ENCODE results near the gene OR2V2. TPM values are rescaled to one million over a fixed set of nuclear protein-coding genes. Genes with fewer than 3 reads are reported as not detected.
A peak's percentile ranks its signal among the peaks of the same experiment; 100 is the strongest.

OR2V2 gene
- total and polyA plus RNA-seq, 2 experiments from 2014 or later: not detected

DNA sequence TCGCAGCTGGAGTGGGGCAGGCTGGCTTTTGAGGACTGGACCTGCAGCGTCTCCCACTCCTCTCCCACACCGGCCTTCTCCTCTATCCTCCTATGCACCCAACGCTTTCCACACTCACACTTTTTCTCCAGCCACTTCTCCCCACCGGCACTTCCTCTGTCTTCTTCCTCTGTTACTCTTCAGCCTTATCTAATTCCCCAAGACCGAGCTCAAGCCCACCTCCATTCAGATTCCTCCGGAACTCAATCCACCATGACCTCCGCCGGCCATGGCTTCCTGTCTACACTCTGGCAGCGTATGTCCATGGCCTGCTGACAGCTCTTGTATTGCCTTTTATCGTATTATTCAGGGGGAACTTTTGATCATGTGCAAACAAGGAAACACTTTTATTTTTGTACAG is 15.9 kb upstream of the OR2V2 start:
- no peaks in the 10 kb centered on the region for H3K9me3 ChIP-seq (ENCODE audit: low read depth)
- H3K4me1 ChIP-seq (ENCODE audit: low read depth): no peaks in the 10 kb centered on the region
- DNase-seq (ENCODE audit: low read depth in 1 of 2, low spot score in 1 of 2): no peak
- H3K4me3 ChIP-seq: no peak overlapping the region
- H3K27me3 ChIP-seq: no peaks in the 10 kb centered on the region
- no peaks in the 10 kb centered on the region for H3K36me3 ChIP-seq
- TF ChIP-seq, protein P1, sequence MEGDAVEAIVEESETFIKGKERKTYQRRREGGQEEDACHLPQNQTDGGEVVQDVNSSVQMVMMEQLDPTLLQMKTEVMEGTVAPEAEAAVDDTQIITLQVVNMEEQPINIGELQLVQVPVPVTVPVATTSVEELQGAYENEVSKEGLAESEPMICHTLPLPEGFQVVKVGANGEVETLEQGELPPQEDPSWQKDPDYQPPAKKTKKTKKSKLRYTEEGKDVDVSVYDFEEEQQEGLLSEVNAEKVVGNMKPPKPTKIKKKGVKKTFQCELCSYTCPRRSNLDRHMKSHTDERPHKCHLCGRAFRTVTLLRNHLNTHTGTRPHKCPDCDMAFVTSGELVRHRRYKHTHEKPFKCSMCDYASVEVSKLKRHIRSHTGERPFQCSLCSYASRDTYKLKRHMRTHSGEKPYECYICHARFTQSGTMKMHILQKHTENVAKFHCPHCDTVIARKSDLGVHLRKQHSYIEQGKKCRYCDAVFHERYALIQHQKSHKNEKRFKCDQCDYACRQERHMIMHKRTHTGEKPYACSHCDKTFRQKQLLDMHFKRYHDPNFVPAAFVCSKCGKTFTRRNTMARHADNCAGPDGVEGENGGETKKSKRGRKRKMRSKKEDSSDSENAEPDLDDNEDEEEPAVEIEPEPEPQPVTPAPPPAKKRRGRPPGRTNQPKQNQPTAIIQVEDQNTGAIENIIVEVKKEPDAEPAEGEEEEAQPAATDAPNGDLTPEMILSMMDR (IDR thresholded peaks at IDR 0.05; ENCODE audit: low read depth, low read length): no peak
- H3K27ac ChIP-seq: no peak overlapping the region

DNA sequence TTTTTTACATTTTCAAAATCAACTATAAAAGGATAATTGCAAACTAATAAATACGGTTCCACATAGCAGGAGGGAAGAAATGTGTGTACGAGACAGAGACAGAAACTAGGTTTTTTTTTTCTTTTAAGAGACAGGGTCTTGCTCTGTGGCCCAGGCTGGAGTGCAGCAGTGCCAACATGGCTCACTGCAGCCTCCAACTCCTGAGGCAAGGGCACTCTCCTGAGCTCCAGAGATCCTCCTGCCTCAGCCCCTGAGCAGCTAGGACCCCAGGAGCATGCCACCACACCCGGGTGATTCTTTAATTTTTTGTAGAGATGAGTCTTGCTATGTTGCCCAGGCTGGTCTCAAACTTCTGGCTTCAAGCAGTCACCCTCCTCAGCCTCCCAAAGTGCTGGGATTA is 14.3 kb upstream of the OR2V2 start:
- no peaks in the 10 kb centered on the region for H3K36me3 ChIP-seq
- H3K27me3 ChIP-seq: no peaks in the 10 kb centered on the region
- no peak for DNase-seq (ENCODE audit: low read depth in 1 of 2, low spot score in 1 of 2)
- no peak overlapping the region for H3K4me3 ChIP-seq
- TF ChIP-seq, protein P1 (IDR thresholded peaks at IDR 0.05; ENCODE audit: low read depth, low read length): no peak
- no peak overlapping the region for H3K27ac ChIP-seq
- H3K4me1 ChIP-seq (ENCODE audit: low read depth): no peaks in the 10 kb centered on the region
- no peaks in the 10 kb centered on the region for H3K9me3 ChIP-seq (ENCODE audit: low read depth)

DNA sequence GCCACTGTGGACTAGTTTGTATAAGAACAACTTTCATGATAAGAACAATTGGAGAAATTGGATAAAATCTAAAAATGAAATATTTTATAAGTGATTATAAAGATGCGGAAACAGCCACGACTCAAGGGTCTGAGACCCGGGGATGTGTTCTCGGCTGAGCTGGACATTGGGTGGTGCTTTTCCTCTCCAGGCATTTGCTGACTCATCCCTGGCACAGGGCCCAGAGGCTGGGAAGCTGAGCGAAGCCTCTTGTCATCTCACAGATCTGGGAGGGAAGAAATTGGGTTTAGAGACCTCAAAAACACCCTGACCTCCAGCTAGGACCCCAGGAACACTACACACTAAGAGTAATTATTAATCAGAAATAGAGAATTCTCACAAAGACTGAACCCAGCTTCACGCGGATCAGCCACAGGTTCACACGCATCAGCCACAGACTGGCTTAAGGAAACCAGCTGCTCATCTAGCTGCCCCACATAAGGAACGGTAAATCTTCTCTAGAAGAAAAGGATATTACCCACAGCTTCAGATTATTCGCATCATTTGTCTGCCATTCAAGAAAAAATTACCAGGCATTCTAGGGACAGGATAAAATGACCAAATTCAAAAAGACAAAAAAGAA is 13.7 kb upstream of the OR2V2 start:
- no peaks in the 10 kb centered on the region for H3K27me3 ChIP-seq
- no peaks in the 10 kb centered on the region for H3K4me1 ChIP-seq (ENCODE audit: low read depth)
- peak in 1 of 2 donors; percentile 62 for DNase-seq (ENCODE audit: low read depth in 1 of 2, low spot score in 1 of 2)
- no peaks in the 10 kb centered on the region for H3K36me3 ChIP-seq
- H3K4me3 ChIP-seq: no peak overlapping the region
- TF ChIP-seq, protein P1 (IDR thresholded peaks at IDR 0.05; ENCODE audit: low read depth, low read length): no peak
- no peak overlapping the region for H3K27ac ChIP-seq
- H3K9me3 ChIP-seq (ENCODE audit: low read depth): no peaks in the 10 kb centered on the region

DNA sequence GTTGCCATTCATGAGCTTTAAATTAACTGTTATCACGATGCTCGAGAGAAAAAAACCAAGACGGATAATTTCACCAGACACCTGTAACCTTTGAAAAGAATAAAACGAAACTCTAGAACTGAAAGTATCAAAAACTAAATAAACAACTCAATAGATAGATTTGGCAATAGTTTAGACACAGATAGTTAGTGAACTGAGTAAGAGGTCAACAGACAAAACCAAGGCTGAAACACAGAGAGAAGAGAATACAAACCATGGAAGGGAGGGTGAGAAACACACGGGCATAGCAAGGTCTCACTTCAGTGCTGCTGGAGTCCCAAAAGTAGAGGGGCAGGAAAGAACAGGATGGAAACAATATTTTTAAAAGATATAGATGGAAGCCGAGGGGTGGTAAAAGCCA is 13.1 kb upstream of the OR2V2 start:
- Histone ChIP-seq H3K27me3 (no peaks in the 10 kb centered on the region), H3K9me3 (ENCODE audit: low read depth) (no peaks in the 10 kb centered on the region), H3K4me3 (no peak overlapping the region), H3K36me3 (no peaks in the 10 kb centered on the region), H3K4me1 (ENCODE audit: low read depth) (no peaks in the 10 kb centered on the region), H3K27ac (no peak overlapping the region)
- no peak for DNase-seq (ENCODE audit: low read depth in 1 of 2, low spot score in 1 of 2)
- TF ChIP-seq, protein P1 (IDR thresholded peaks at IDR 0.05; ENCODE audit: low read depth, low read length): no peak

DNA sequence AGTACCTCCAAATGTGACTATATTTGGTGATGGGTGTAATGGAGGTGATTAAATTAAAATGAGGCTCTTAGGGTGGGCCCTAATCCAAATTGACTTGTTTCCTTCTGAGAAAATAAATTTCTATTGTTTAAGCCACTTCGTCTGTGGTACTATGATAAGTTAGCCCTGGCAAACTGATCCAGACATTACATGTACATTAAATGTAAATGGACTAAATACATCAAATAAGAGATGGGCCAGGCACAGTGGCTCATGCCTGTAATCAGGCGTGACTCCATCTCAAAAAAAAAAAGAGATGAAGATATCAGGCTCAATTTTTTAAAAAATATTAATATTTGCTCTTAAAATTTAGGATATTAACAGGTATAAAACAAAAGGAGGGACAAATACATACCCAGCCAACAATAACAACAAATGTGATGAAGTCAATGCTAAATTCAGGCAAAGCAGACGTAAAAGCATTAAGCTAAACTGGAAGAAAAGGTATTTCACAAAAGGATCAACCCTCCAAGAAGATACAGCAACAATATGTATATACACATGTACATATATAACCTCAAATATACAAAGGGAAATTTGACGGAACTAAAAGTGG is 10.9 kb upstream of the OR2V2 start:
- TF ChIP-seq, protein P1 (IDR thresholded peaks at IDR 0.05; ENCODE audit: low read depth, low read length): no peak
- H3K36me3 ChIP-seq: no peaks in the 10 kb centered on the region
- H3K9me3 ChIP-seq (ENCODE audit: low read depth): no peaks in the 10 kb centered on the region
- H3K27me3 ChIP-seq: no peaks in the 10 kb centered on the region
- DNase-seq (ENCODE audit: low read depth in 1 of 2, low spot score in 1 of 2): no peak
- H3K4me3 ChIP-seq: no peak overlapping the region
- no peak overlapping the region for H3K27ac ChIP-seq
- no peaks in the 10 kb centered on the region for H3K4me1 ChIP-seq (ENCODE audit: low read depth)
